A204.1 (cell line): ENCODE data around the gene ELAC2.

Experiments
- FAIRE-seq: peaks from 2 replicates; lab custom pipeline; 2012; peaks lifted over from hg19 to GRCh38; lab: Jason Lieb, UNC

The ELAC2 gene

GRCh38 chr17:13016881-13017654, 759 bp downstream of the ELAC2 start:
- no peak for FAIRE-seq

- FAIRE-seq = no peak
These were observed 3.0 kb downstream of the ELAC2 start for GRCh38 chr17:13014801-13015200.

- FAIRE-seq = no peak
These were observed 6.9 kb downstream of the ELAC2 start for GRCh38 chr17:13010959-13011358.

- FAIRE-seq = no peak
These were observed 9.4 kb downstream of the ELAC2 start for GRCh38 chr17:13008461-13008860.

- FAIRE-seq = no peak
These were observed 12.3 kb downstream of the ELAC2 start for GRCh38 chr17:13005530-13005929.

GRCh38 chr17:13004336-13004735, 13.5 kb downstream of the ELAC2 start:
- FAIRE-seq = no peak

- no peak for FAIRE-seq
These were observed 13.9 kb downstream of the ELAC2 start for GRCh38 chr17:13003927-13004326.

GRCh38 chr17:13003454-13003851, 14.4 kb downstream of the ELAC2 start:
- no peak for FAIRE-seq

GRCh38 chr17:13002761-13003453, 14.9 kb downstream of the ELAC2 start:
- peak; percentile 89 for FAIRE-seq

GRCh38 chr17:13001991-13002615, 15.7 kb downstream of the ELAC2 start:
- no peak for FAIRE-seq

GRCh38 chr17:13000561-13000960, 17.3 kb downstream of the ELAC2 start:
- no peak for FAIRE-seq

GRCh38 chr17:12998874-12999273, 19.0 kb downstream of the ELAC2 start:
- FAIRE-seq = no peak

GRCh38 chr17:12998461-12998860, 19.4 kb downstream of the ELAC2 start:
- FAIRE-seq = no peak

- no peak for FAIRE-seq
These were observed 20.9 kb downstream of the ELAC2 start for GRCh38 chr17:12996941-12997340.

- no peak for FAIRE-seq
These were observed 21.5 kb downstream of the ELAC2 start for GRCh38 chr17:12996357-12996756.

GRCh38 chr17:12995896-12996295, 21.9 kb downstream of the ELAC2 start:
- no peak for FAIRE-seq

- FAIRE-seq = no peak
These were observed 22.5 kb downstream of the ELAC2 start for GRCh38 chr17:12995106-12995895.

- no peak for FAIRE-seq
These were observed 23.3 kb downstream of the ELAC2 start for GRCh38 chr17:12994341-12995074.

GRCh38 chr17:12993631-12994030, 24.2 kb downstream of the ELAC2 start:
- FAIRE-seq = no peak

GRCh38 chr17:12992676-12993075, 25.2 kb downstream of the ELAC2 start:
- FAIRE-seq = no peak

- FAIRE-seq = no peak
These were observed 26.9 kb downstream of the ELAC2 start for GRCh38 chr17:12990926-12991325.
